Neural progenitor cell (in vitro differentiated cells): Measurements from ENCODE around the gene BTNL8. TPM values are rescaled to one million over a fixed set of nuclear protein-coding genes. Genes with fewer than 3 reads are reported as not detected.
"Not testable (repeated sequence)": the region's sequence is repeated elsewhere in the genome, so short reads cannot be mapped to it uniquely, and the experiment has no call there.

ENCODE experiments used
- DNase-seq: peaks from one replicate; pipeline ENCODE4 v3.0.0-alpha.2; 2016; ENCODE audit warnings: low spot score
- H2AFZ ChIP-seq: fragments of 200-600 bp; sonication (generic); replicated peaks from 2 replicates; pipeline ENCODE4 v1.6.1; 2016; ENCODE audit warnings: antibody characterized with exemption
- H3F3A ChIP-seq: fragments of 200-600 bp; sonication (generic); 2 replicates; pipeline ENCODE4 v1.6.1; 2016; ENCODE audit warnings: antibody characterized with exemption, low read depth
- H3K27ac ChIP-seq: fragments of 200-600 bp; sonication (generic); 2 replicates; pipeline ENCODE4 v1.5.1; 2016; ENCODE audit warnings: mild to moderate bottlenecking
- H3K27me3 ChIP-seq: fragments of 200-600 bp; sonication (generic); 2 replicates; pipeline ENCODE4 v1.6.1; 2016; ENCODE audit warnings: mild to moderate bottlenecking, moderate library complexity
- H3K36me3 ChIP-seq: fragments of 200-600 bp; sonication (generic); 2 replicates; pipeline ENCODE4 v1.5.1; 2016
- H3K4me1 ChIP-seq: fragments of 200-600 bp; sonication (generic); 2 replicates; pipeline ENCODE4 v1.6.1; 2016; ENCODE audit warnings: mixed run types
- H3K4me2 ChIP-seq: fragments of 200-600 bp; sonication (generic); 2 replicates; pipeline ENCODE4 v1.6.1; 2016
- H3K4me3 ChIP-seq: fragments of 200-600 bp; sonication (generic); 2 replicates; pipeline ENCODE4 v1.5.1; 2016
- H3K79me2 ChIP-seq: fragments of 200-600 bp; sonication (generic); 2 replicates; pipeline ENCODE4 v1.6.1; 2016; ENCODE audit warnings: low read depth
- H3K9ac ChIP-seq: fragments of 200-600 bp; sonication (generic); 2 replicates; pipeline ENCODE4 v1.6.1; 2016
- H3K9me3 ChIP-seq: fragments of 200-600 bp; sonication (generic); 2 replicates; pipeline ENCODE4 v1.5.1; 2016; ENCODE audit warnings: low read depth
- H4K20me1 ChIP-seq: fragments of 200-600 bp; sonication (generic); 2 replicates; pipeline ENCODE4 v1.6.1; 2016; ENCODE audit warnings: low read depth
- H3K27ac Mint-ChIP-seq: 3 replicates; pipeline ENCODE4 v1.8.0; 2021; ENCODE audit warnings: mixed read lengths
- H3K27me3 Mint-ChIP-seq: 2 replicates; pipeline ENCODE4 v1.8.0; 2022; ENCODE audit warnings: low read depth, mild to moderate bottlenecking, inconsistent platforms, moderate library complexity, mixed read lengths; ENCODE audit not compliant: insufficient read depth
- H3K36me3 Mint-ChIP-seq: 3 replicates; pipeline ENCODE4 v1.8.0; 2021; ENCODE audit warnings: mixed read lengths
- H3K4me1 Mint-ChIP-seq: 3 replicates; pipeline ENCODE4 v1.8.0; 2021; ENCODE audit warnings: mixed read lengths
- H3K4me3 Mint-ChIP-seq: 3 replicates; pipeline ENCODE4 v1.8.0; 2021; ENCODE audit warnings: mild to moderate bottlenecking, moderate library complexity, mixed read lengths
- H3K9me3 Mint-ChIP-seq: 3 replicates; pipeline ENCODE4 v1.8.0; 2020; ENCODE audit warnings: mixed read lengths
- CTCF ChIP-seq: fragments of 200-600 bp; sonication (generic); IDR thresholded peaks from 2 replicates; pipeline ENCODE4 v1.5.1; 2017; ENCODE audit warnings: antibody characterized with exemption, mild to moderate bottlenecking
- EZH2 ChIP-seq: fragments of 200-600 bp; sonication (generic); IDR thresholded peaks from 2 replicates; pipeline ENCODE4 v1.6.1; 2017; ENCODE audit warnings: antibody characterized with exemption, mild to moderate bottlenecking, moderate library complexity
- EZH2phosphoT487 ChIP-seq: fragments of 200-600 bp; sonication (generic); IDR thresholded peaks from 2 replicates; pipeline ENCODE4 v1.6.1; 2017; ENCODE audit warnings: antibody characterized with exemption
- total RNA-seq: library from RNA; depleted of rRNA; stranded (reverse); fragments of >200 nt; gene quantifications from 2 replicates; pipeline ENCODE4 v1.2.3, GENCODE V29; 2015; ENCODE audit warnings: low replicate concordance

Gene BTNL8
- total RNA-seq, 1 donor from 2014 or later = 0.22 TPM

GRCh38 chr5:180889381-180889780 lies 9.6 kb upstream of the BTNL8 start:
- Histone ChIP-seq H3K4me3 (no peak overlapping the region), H3K9me3 (no peaks in the 10 kb centered on the region), H3K36me3 (no peaks in the 10 kb centered on the region), H4K20me1 (no peaks in the 10 kb centered on the region), H3K4me2 (no peak overlapping the region), H3K27ac (no peak overlapping the region), H3F3A (no peaks in the 10 kb centered on the region), H3K4me1 (no peaks in the 10 kb centered on the region), H3K9ac (no peak overlapping the region), H3K79me2 (no peaks in the 10 kb centered on the region), H3K27me3 (peaks cover 4% of the 10 kb centered on the region), H2AFZ (no peak overlapping the region)
- H3K27me3 Mint-ChIP-seq = peaks cover 3% of the 10 kb centered on the region
- TF ChIP-seq EZH2 (no peak), CTCF (no peak), EZH2phosphoT487 (no peak)
- H3K9me3 Mint-ChIP-seq = peaks cover 10% of the 10 kb centered on the region
- no peak overlapping the region for H3K4me3 Mint-ChIP-seq
- peaks cover 3% of the 10 kb centered on the region for H3K4me1 Mint-ChIP-seq
- H3K36me3 Mint-ChIP-seq = no peaks in the 10 kb centered on the region
- DNase-seq = no peak
- H3K27ac Mint-ChIP-seq = no peak overlapping the region

GRCh38 chr5:180895330-180895729 lies 3.6 kb upstream of the BTNL8 start:
- H3K4me3 Mint-ChIP-seq, H3K36me3 ChIP-seq, H3K4me1 ChIP-seq, H3K27ac Mint-ChIP-seq, H4K20me1 ChIP-seq, H3K27me3 Mint-ChIP-seq, H3K27ac ChIP-seq, H3K36me3 Mint-ChIP-seq, H3K4me2 ChIP-seq, H3K4me3 ChIP-seq, H3K79me2 ChIP-seq, H3K4me1 Mint-ChIP-seq, DNase-seq, H3K9ac ChIP-seq, H2AFZ ChIP-seq, H3K9me3 ChIP-seq, H3K27me3 ChIP-seq, H3F3A ChIP-seq: not testable (repeated sequence)
- peaks cover 18% of the 10 kb centered on the region for H3K9me3 Mint-ChIP-seq

- Histone ChIP-seq H3K27ac (no peak overlapping the region), H3K4me2 (no peak overlapping the region), H3K4me1 (no peaks in the 10 kb centered on the region), H3F3A (no peaks in the 10 kb centered on the region), H4K20me1 (no peaks in the 10 kb centered on the region), H3K27me3 (no peaks in the 10 kb centered on the region), H3K4me3 (no peak overlapping the region), H3K9me3 (no peaks in the 10 kb centered on the region), H2AFZ (no peak overlapping the region), H3K9ac (no peak overlapping the region), H3K79me2 (no peaks in the 10 kb centered on the region), H3K36me3 (no peaks in the 10 kb centered on the region)
- Mint-ChIP-seq H3K4me1 (no peaks in the 10 kb centered on the region), H3K36me3 (no peaks in the 10 kb centered on the region), H3K27me3 (no peaks in the 10 kb centered on the region), H3K4me3 (no peak overlapping the region), H3K27ac (no peak overlapping the region), H3K9me3 (peaks cover 4% of the 10 kb centered on the region)
- TF ChIP-seq CTCF (no peak), EZH2phosphoT487 (no peak), EZH2 (no peak)
- DNase-seq = no peak
Measured at GRCh38 chr5:180900178-180900577, 1.2 kb downstream of the BTNL8 start.

- Mint-ChIP-seq H3K4me3 (no peak overlapping the region), H3K27ac (no peak overlapping the region), H3K27me3 (no peaks in the 10 kb centered on the region), H3K9me3 (peaks cover 2% of the 10 kb centered on the region), H3K4me1 (no peaks in the 10 kb centered on the region), H3K36me3 (no peaks in the 10 kb centered on the region)
- no peak for DNase-seq
- Histone ChIP-seq H3K27ac (no peak overlapping the region), H3K27me3 (no peaks in the 10 kb centered on the region), H3K4me2 (no peak overlapping the region), H3K4me3 (no peak overlapping the region), H3K9me3 (no peaks in the 10 kb centered on the region), H3K36me3 (no peaks in the 10 kb centered on the region), H3K4me1 (no peaks in the 10 kb centered on the region), H2AFZ (no peak overlapping the region), H3F3A (no peaks in the 10 kb centered on the region), H4K20me1 (no peaks in the 10 kb centered on the region), H3K9ac (no peak overlapping the region), H3K79me2 (no peaks in the 10 kb centered on the region)
- TF ChIP-seq CTCF = no peak
- no peak for TF ChIP-seq EZH2
- TF ChIP-seq EZH2phosphoT487 = no peak
Measured at GRCh38 chr5:180901319-180902009, 2.5 kb downstream of the BTNL8 start.
